ENCODE results near the gene LKAAEAR1.
"Not testable (repeated sequence)": the region's sequence is repeated elsewhere in the genome, so short reads cannot be mapped to it uniquely, and the experiment has no call there.

Gene LKAAEAR1

DNA sequence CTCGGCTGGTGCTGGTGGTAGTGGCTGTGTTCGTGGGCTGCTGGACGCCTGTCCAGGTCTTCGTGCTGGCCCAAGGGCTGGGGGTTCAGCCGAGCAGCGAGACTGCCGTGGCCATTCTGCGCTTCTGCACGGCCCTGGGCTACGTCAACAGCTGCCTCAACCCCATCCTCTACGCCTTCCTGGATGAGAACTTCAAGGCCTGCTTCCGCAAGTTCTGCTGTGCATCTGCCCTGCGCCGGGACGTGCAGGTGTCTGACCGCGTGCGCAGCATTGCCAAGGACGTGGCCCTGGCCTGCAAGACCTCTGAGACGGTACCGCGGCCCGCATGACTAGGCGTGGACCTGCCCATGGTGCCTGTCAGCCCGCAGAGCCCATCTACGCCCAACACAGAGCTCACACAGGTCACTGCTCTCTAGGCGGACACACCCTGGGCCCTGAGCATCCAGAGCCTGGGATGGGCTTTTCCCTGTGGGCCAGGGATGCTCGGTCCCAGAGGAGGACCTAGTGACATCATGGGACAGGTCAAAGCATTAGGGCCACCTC, 14.3 kb upstream of the LKAAEAR1 start:
- no peak for DNase-seq (ENCODE audit: low spot score)

GRCh38 chr20:64096535-64096934, 12.3 kb upstream of the LKAAEAR1 start:
- no peak for DNase-seq (ENCODE audit: low spot score)

DNA sequence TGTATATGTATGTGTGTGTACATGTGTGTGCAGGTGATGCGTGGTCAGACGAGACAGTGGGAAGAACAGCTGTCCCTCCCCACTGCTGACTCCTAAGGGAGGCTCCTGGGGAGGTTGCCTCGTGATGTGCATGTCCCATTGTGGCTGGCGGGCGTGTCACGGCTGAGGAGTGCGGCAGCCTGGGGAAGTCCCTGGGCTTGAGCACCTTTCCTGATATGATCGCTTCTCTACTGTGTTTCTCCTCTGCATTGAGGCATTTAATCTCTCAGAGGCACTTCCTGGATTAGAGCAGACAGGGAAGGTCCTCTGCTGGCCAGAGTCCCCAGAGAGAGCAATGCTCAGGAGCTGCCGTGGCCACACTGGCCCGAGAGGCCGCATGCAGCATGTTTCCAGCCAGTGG, 11.7 kb upstream of the LKAAEAR1 start:
- DNase-seq (ENCODE audit: low spot score) = no peak

- no peak for DNase-seq (ENCODE audit: low spot score)
These were observed 11.3 kb upstream of the LKAAEAR1 start for GRCh38 chr20:64095455-64095854.

DNA sequence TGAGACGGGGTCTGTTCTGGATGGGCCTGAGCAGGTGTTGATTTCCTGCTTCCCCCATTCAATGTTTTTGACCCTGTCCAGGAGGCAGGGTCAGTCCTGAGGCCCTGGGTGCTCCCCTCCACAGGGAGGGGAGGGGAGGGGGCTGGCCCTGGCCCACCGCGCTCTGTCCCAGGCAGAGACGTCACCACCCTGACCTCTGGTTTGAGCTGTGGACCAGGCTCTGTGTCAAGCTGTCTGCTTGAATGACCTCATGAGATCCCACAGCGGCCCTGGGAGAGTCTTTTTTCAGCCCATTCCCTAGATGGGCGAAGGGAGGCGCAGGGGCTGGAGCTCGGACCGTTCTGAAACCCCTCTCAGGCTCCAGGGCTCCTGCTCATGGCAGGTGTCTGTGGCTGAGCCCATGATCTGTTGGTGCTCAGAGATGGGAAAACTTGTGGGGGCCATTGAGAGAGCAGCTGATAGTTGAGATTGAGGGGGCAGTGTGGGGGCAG, 8.9 kb upstream of the LKAAEAR1 start:
- no peak for DNase-seq (ENCODE audit: low spot score)

- DNase-seq (ENCODE audit: low spot score) = no peak
These were observed 8.2 kb upstream of the LKAAEAR1 start for GRCh38 chr20:64092258-64093012.

GRCh38 chr20:64091770-64092169, 7.6 kb upstream of the LKAAEAR1 start:
- no peak for DNase-seq (ENCODE audit: low spot score)

GRCh38 chr20:64091340-64091739, 7.1 kb upstream of the LKAAEAR1 start:
- DNase-seq (ENCODE audit: low spot score) = no peak

GRCh38 chr20:64090165-64090564, 6.0 kb upstream of the LKAAEAR1 start:
- DNase-seq (ENCODE audit: low spot score) = no peak

DNA sequence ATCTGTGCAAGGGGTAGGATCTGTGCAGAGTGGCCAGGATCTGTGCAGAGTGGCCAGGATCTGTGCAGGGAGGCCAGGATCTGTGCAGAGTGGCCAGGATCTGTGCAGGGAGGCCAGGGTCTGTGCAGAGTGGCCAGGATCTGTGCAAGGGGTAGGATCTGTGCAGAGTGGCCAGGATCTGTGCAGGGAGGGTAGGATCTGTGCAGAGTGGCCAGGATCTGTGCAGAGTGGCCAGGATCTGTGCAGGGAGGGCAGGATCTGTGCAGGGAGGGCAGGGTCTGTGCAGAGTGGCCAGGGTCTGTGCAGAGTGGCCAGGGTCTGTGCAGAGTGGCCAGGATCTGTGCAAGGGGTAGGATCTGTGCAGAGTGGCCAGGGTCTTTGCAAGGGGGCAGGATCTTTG, 4.4 kb upstream of the LKAAEAR1 start:
- DNase-seq (ENCODE audit: low spot score) = not testable (repeated sequence)

DNA sequence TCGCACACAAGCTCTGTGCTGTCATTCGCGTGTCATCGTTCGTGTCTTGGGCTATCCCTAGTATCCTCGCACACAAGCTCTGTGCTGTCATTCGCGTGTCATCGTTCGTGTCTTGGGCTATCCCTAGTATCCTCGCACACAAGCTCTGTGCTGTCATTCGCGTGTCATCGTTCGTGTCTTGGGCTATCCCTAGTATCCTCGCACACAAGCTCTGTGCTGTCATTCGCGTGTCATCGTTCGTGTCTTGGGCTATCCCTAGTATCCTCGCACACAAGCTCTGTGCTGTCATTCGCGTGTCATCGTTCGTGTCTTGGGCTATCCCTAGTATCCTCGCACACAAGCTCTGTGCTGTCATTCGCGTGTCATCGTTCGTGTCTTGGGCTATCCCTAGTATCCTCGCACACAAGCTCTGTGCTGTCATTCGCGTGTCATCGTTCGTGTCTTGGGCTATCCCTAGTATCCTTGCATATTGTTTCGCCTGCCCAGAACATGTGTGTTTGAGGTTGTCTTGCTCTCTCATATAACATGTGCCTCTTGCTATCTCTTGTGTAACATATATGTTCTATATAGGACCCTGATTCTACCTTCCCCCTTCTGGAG, 3.1 kb upstream of the LKAAEAR1 start:
- not testable (repeated sequence) for DNase-seq (ENCODE audit: low spot score)

GRCh38 chr20:64086801-64087200, 2.6 kb upstream of the LKAAEAR1 start:
- no peak for DNase-seq (ENCODE audit: low spot score)

DNA sequence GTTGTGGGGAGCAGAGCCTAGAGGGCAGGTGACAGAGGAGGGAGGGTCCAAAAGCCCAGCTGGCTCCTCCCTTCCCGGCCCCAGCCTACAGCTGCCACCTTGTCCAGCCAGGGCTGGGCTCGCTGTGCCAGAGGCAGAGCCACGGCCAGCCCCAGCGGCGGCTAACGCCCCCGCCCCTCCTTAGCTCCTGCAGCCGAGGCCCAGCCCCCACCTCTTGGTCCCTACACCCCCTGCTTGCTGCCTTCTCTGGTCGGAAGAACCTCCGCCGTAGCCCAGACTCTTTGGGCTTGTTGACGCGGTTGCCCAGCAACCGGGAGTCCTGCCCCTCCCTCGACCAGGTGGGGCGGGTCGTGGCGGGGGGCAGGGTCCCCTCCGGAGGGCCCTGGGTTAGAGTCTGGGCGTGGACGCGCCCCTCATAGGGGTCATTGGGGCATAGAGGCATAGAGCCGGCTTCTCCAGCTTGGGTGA, 521 bp upstream of the LKAAEAR1 start:
- DNase-seq (ENCODE audit: low spot score) = no peak

- DNase-seq (ENCODE audit: low spot score) = peak; percentile 71
These were observed 807 bp downstream of the LKAAEAR1 start for GRCh38 chr20:64083378-64083803.

DNA sequence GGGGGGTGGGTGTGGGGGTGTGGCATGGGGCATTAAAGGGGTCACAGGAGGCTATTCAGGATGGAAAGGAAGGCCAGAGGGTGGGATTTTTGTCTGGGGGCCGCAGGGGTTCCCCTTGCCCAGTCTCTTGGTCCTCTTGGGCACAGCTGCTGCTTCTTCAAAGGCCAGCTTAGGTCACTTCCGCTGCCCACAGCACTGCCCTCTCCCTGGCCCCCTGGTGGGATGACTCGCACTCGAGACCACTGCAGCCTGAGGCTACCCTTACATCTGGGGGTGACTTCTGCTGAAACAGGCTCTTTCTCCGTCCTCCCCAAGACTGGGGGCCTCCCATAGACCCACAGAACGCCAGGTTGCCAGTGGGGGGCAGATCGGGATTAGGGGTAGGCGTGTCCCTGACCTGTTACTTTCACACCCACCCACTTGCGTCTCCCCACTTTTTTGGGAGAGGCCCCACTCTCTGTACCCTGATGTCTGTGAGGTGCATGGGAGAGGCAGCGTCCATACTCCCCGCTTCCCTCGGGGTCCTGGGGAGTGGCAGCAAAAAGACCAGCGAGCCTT, 1.3 kb downstream of the LKAAEAR1 start:
- no peak for DNase-seq (ENCODE audit: low spot score)

DNA sequence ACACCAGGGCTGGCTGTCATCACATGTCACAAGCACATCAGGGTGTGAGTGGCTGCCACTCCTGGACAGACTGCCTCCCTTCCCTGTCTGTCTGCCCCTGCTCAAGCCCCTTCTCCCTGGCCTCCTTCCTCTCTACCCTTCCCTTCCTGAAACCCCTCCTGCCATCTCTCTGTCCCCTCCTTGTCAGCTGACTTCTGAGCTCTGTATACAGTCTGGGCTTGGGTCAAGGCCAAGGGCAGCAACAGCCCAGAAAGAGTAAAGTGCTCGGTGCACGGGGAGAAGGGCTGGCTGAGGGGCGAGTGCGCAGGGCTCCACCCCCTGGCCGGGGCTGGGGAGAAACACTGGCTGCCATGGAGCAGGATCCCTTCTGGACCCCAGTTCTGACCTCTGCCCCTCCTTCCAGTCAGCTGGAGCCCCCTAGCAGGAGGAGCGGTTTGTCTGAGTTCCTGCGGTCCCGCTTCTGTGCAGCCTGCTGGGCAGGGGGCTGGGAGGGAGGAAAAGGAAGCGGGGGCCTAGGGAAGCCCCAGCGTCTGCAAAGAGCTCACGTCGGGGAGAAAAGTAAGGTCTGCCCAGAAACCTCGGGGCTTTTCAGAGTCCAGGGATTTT, 2.0 kb downstream of the LKAAEAR1 start:
- no peak for DNase-seq (ENCODE audit: low spot score)

GRCh38 chr20:64081624-64081964, 2.6 kb downstream of the LKAAEAR1 start:
- no peak for DNase-seq (ENCODE audit: low spot score)

GRCh38 chr20:64080813-64081623, 3.2 kb downstream of the LKAAEAR1 start:
- no peak for DNase-seq (ENCODE audit: low spot score)

- DNase-seq (ENCODE audit: low spot score) = peak; percentile 53
These were observed 4.0 kb downstream of the LKAAEAR1 start, which contains the start of gene OPRL1 for GRCh38 chr20:64080013-64080812. Gene OPRL1, plus strand, starts transcription at chr20:64080082. Its CDS starts 12,639 bp downstream, at chr20:64092721.

DNA sequence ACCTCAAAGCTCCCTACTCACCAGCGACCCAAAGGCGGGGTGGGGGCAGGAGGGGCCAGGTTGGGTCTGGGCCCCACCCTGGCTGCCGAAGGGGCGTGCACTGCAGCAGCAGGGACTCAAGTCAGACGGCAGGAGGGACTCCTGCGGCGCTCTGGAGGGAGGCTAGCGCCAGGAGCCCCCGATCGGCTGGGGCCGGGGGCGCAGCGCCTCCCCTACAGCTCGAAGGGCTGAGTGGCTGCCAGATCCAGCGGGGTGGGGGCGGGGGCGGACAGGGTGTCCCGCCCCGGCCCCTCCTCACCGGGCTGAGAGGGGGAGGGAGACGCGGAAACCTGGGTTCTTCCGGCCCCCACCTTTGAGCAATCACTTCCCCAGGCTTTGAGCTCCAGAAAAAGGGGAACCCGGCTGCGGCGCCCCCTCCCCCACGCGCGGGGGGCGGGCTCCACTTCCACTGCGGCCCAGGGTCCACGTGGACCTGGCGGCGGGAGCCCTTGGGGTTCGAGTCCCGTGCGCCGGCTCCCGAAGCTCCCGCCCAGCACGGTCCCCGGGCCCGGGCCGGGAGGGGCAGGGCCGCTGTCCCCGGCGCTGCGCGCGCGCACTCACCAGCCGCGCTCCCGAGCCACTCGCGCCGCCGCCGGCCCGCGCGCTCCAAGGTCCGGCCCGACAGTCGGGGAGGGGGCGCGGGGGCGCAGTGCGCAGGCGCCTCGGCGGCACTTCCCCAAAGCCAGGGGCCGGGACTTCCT, 4.8 kb downstream of the LKAAEAR1 start, which contains the start of gene RGS19:
Gene RGS19 (minus strand): TSS at position 246 of the 740 bp plus-strand sequence. CDS start 2,632 bp downstream, outside the sequence.
- DNase-seq (ENCODE audit: low spot score) = peak; percentile 84
